Smooth muscle cell (in vitro differentiated cells): ENCODE data around the gene STK32B. TPM values are rescaled to one million over a fixed set of nuclear protein-coding genes. Genes with fewer than 3 reads are reported as not detected.

Experiments used
- DNase-seq: peaks from one replicate; lab custom pipeline; 2025; ENCODE audit not compliant: unreplicated experiment; lab: John Stamatoyannopoulos, UW
- H2AFZ ChIP-seq: fragments of 200-600 bp; sonication (generic); 2 replicates; pipeline ENCODE4 v1.6.0; 2016; ENCODE audit warnings: antibody characterized with exemption, low read depth, mild to moderate bottlenecking
- H3F3A ChIP-seq: fragments of 200-600 bp; sonication (generic); 2 replicates; pipeline ENCODE4 v1.6.0; 2017; ENCODE audit warnings: antibody characterized with exemption, low read depth
- H3K27ac ChIP-seq: fragments of 200-600 bp; sonication (generic); 2 replicates; pipeline ENCODE4 v1.5.1; 2016; ENCODE audit warnings: low read depth, mild to moderate bottlenecking
- H3K27me3 ChIP-seq: fragments of 200-600 bp; sonication (generic); 2 replicates; pipeline ENCODE4 v1.6.1; 2016; ENCODE audit warnings: low read depth, mild to moderate bottlenecking
- H3K36me3 ChIP-seq: fragments of 200-600 bp; sonication (generic); 2 replicates; pipeline ENCODE4 v1.5.1; 2016; ENCODE audit warnings: low read depth
- H3K4me1 ChIP-seq: fragments of 200-600 bp; sonication (generic); 2 replicates; pipeline ENCODE4 v1.5.1; 2016; ENCODE audit warnings: low read depth
- H3K4me2 ChIP-seq: fragments of 200-600 bp; sonication (generic); 2 replicates; pipeline ENCODE4 v1.6.0; 2016; ENCODE audit warnings: mild to moderate bottlenecking
- H3K4me3 ChIP-seq: fragments of 200-600 bp; sonication (generic); 2 replicates; pipeline ENCODE4 v1.5.1; 2016; ENCODE audit warnings: mild to moderate bottlenecking
- H3K79me2 ChIP-seq: fragments of 200-600 bp; sonication (generic); 2 replicates; pipeline ENCODE4 v1.6.0; 2016; ENCODE audit warnings: low read depth, mild to moderate bottlenecking
- H3K9ac ChIP-seq: fragments of 200-600 bp; sonication (generic); 2 replicates; pipeline ENCODE4 v1.6.0; 2016; ENCODE audit warnings: low read depth
- H3K9me3 ChIP-seq: fragments of 200-600 bp; sonication (generic); replicated peaks from 2 replicates; pipeline ENCODE4 v1.5.1; 2016; ENCODE audit warnings: low read depth
- H4K20me1 ChIP-seq: fragments of 200-600 bp; sonication (generic); 2 replicates; pipeline ENCODE4 v1.6.0; 2016; ENCODE audit warnings: low read depth
- CTCF ChIP-seq: fragments of 200-600 bp; sonication (generic); IDR thresholded peaks from 2 replicates; pipeline ENCODE4 v1.5.1; 2017; ENCODE audit warnings: borderline replicate concordance, mild to moderate bottlenecking, antibody characterized with exemption; ENCODE audit not compliant: insufficient read depth, poor library complexity, severe bottlenecking
- WGBS: methylation state at CpG from one replicate; pipeline ENCODE4 v1.1.7; 2016; ENCODE audit warnings: low lambda C conversion rate; 5-methylcytosine and 5-hydroxymethylcytosine counted together
- polyA plus RNA-seq: library from polyadenylated mRNA; unstranded; fragments of >200 nt; fragmentation: Nextera tagmentation; extraction: Ambion mirVana; gene quantifications from 2 replicates; pipeline ENCODE4 v1.2.1, GENCODE V29; 2016
- total RNA-seq: library from RNA; depleted of rRNA; stranded (reverse); fragments of >200 nt; gene quantifications from 2 replicates; pipeline ENCODE4 v1.2.3, GENCODE V29; 2014

STK32B gene
- total and polyA plus RNA-seq, 2 experiments from 2014 or later, result 3.5 to 4.0 TPM

- DNase-seq, result no peak
- WGBS, result 94% methylated on average over 7 of the region's 7 CpGs
- no peak overlapping the region for H3K4me3 ChIP-seq
- no peaks in the 10 kb centered on the region for H3K9me3 ChIP-seq
- H3K4me1 ChIP-seq, result no peaks in the 10 kb centered on the region
- H3K4me2 ChIP-seq, result no peak overlapping the region
- no peak overlapping the region for H3K9ac ChIP-seq
- H3F3A ChIP-seq, result no peaks in the 10 kb centered on the region
- no peaks in the 10 kb centered on the region for H3K27me3 ChIP-seq
- no peak overlapping the region for H2AFZ ChIP-seq
- no peak for TF ChIP-seq CTCF
- H3K27ac ChIP-seq, result no peak overlapping the region
- H3K36me3 ChIP-seq, result no peaks in the 10 kb centered on the region
- no peaks in the 10 kb centered on the region for H4K20me1 ChIP-seq
- H3K79me2 ChIP-seq, result no peaks in the 10 kb centered on the region
These were observed 352.6 kb downstream of the STK32B start for GRCh38 chr4:5403746-5404497.

GRCh38 chr4:5409237-5409636 lies 358.0 kb downstream of the STK32B start:
- Histone ChIP-seq H3K4me3 (no peak overlapping the region), H3F3A (no peaks in the 10 kb centered on the region), H4K20me1 (no peaks in the 10 kb centered on the region), H3K9ac (no peak overlapping the region), H3K27ac (no peak overlapping the region), H3K9me3 (no peaks in the 10 kb centered on the region), H3K4me1 (no peaks in the 10 kb centered on the region), H3K4me2 (no peak overlapping the region), H3K36me3 (no peaks in the 10 kb centered on the region), H3K27me3 (no peaks in the 10 kb centered on the region), H3K79me2 (no peaks in the 10 kb centered on the region), H2AFZ (no peak overlapping the region)
- 82% methylated on average over 2 of the region's 2 CpGs for WGBS
- DNase-seq, result no peak
- TF ChIP-seq CTCF, result no peak

- TF ChIP-seq CTCF, result no peak
- Histone ChIP-seq H3K4me3 (no peak overlapping the region), H3K27me3 (no peaks in the 10 kb centered on the region), H3K27ac (no peak overlapping the region), H3K79me2 (no peaks in the 10 kb centered on the region), H3K36me3 (no peaks in the 10 kb centered on the region), H3F3A (no peaks in the 10 kb centered on the region), H2AFZ (no peak overlapping the region), H3K4me2 (no peak overlapping the region), H4K20me1 (no peaks in the 10 kb centered on the region), H3K9me3 (no peaks in the 10 kb centered on the region), H3K9ac (no peak overlapping the region), H3K4me1 (no peaks in the 10 kb centered on the region)
- no peak for DNase-seq
- 70% methylated on average over 6 of the region's 6 CpGs for WGBS
These were observed 358.8 kb downstream of the STK32B start for GRCh38 chr4:5409972-5410618.
